Measurements from ENCODE around the gene TSPAN18.

Gene TSPAN18

DNA sequence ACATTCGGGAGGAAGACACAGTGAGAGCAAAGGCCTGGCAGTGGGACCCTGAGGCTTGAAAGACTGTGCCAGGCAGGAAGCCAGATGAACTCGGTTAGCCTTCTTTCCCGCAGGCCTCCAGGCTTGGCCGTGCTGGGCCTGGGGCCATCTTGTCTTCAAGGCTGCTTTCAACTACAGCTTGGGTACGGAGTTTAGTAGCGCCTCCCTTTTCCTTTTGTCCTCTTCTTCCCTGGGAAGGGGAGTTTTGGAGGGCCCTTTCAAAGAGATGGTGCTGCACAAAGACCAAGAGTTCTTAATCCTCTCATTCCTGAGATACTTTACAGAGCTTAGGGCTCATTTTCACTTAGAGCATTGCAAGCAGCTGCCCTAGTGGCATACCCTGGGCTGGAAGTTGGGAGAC lies 136.5 kb downstream of the TSPAN18 start:
- H3K4me3 ChIP-seq (ENCODE audit: low read depth, low read length) = no peak overlapping the region
- DNase-seq (ENCODE audit: low read depth) = no peak
- TF ChIP-seq, protein P1, sequence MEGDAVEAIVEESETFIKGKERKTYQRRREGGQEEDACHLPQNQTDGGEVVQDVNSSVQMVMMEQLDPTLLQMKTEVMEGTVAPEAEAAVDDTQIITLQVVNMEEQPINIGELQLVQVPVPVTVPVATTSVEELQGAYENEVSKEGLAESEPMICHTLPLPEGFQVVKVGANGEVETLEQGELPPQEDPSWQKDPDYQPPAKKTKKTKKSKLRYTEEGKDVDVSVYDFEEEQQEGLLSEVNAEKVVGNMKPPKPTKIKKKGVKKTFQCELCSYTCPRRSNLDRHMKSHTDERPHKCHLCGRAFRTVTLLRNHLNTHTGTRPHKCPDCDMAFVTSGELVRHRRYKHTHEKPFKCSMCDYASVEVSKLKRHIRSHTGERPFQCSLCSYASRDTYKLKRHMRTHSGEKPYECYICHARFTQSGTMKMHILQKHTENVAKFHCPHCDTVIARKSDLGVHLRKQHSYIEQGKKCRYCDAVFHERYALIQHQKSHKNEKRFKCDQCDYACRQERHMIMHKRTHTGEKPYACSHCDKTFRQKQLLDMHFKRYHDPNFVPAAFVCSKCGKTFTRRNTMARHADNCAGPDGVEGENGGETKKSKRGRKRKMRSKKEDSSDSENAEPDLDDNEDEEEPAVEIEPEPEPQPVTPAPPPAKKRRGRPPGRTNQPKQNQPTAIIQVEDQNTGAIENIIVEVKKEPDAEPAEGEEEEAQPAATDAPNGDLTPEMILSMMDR (IDR thresholded peaks at IDR 0.05; ENCODE audit: insufficient read depth, low read depth, low read length, missing control alignments) = no peak

DNA sequence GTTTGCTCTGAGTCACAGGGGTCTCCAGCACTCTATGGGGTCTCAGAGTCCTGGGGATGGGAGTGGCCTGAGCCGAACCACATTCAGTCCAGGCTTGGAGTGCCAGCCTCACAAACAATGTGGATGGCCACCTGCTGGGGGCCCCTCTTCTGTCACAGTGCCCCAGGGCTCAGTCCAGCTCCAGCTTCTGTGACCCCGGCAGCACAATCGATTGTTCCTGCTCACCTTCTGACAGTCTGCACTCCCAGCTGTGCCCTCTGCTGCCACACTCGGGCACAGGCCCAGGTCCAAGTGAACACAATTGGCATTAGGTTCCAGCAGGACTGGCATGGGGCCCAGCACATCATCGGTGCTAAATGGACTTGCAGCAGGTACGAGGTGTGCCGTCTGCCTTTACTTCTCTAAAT lies 139.1 kb downstream of the TSPAN18 start:
- no peak for DNase-seq (ENCODE audit: low read depth)
- TF ChIP-seq, protein P1 (IDR thresholded peaks at IDR 0.05; ENCODE audit: insufficient read depth, low read depth, low read length, missing control alignments) = no peak
- H3K4me3 ChIP-seq (ENCODE audit: low read depth, low read length) = no peak overlapping the region

DNA sequence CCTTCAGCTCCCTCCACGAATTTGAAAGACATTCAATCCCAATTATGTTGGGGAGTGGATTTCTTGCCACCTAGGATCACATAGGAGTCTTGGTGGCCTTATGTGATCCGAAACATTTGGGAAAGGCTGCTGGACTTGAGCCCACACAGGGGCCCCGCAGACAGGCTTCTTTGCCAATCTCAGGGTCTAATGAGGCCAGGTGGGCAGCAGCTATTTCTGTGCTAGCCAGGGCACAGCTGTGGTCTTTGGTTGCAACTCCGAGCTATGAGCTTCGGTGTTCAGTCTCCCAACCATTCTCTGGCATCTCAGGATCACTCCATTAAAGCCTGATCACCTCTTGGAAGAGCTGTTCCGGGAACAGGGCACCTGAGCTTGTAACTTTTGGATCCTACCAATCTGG lies 139.5 kb downstream of the TSPAN18 start:
- TF ChIP-seq, protein P1 (IDR thresholded peaks at IDR 0.05; ENCODE audit: insufficient read depth, low read depth, low read length, missing control alignments) = no peak
- no peak overlapping the region for H3K4me3 ChIP-seq (ENCODE audit: low read depth, low read length)
- DNase-seq (ENCODE audit: low read depth) = no peak

DNA sequence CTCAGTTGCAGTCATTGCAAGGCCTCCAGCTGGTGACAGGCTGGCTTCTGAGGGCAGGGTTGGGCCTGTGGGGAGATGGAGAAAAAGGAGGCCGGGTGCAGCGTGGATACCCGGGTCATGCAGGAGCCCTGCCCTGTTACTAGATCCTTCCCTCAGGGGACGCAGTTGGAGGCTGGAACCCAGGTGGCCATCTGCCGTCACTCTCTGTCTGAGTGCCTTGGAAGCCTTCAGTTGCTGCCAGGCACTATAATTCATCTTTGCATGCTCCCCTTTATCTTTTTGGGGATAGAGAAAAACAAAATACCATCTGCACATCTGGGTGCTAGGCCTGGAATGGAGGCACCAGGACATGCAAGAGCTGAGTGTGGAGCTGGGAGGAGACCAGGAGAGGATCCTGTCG lies 141.3 kb downstream of the TSPAN18 start:
- DNase-seq (ENCODE audit: low read depth) = no peak
- no peak overlapping the region for H3K4me3 ChIP-seq (ENCODE audit: low read depth, low read length)
- TF ChIP-seq, protein P1 (IDR thresholded peaks at IDR 0.05; ENCODE audit: insufficient read depth, low read depth, low read length, missing control alignments) = no peak

DNA sequence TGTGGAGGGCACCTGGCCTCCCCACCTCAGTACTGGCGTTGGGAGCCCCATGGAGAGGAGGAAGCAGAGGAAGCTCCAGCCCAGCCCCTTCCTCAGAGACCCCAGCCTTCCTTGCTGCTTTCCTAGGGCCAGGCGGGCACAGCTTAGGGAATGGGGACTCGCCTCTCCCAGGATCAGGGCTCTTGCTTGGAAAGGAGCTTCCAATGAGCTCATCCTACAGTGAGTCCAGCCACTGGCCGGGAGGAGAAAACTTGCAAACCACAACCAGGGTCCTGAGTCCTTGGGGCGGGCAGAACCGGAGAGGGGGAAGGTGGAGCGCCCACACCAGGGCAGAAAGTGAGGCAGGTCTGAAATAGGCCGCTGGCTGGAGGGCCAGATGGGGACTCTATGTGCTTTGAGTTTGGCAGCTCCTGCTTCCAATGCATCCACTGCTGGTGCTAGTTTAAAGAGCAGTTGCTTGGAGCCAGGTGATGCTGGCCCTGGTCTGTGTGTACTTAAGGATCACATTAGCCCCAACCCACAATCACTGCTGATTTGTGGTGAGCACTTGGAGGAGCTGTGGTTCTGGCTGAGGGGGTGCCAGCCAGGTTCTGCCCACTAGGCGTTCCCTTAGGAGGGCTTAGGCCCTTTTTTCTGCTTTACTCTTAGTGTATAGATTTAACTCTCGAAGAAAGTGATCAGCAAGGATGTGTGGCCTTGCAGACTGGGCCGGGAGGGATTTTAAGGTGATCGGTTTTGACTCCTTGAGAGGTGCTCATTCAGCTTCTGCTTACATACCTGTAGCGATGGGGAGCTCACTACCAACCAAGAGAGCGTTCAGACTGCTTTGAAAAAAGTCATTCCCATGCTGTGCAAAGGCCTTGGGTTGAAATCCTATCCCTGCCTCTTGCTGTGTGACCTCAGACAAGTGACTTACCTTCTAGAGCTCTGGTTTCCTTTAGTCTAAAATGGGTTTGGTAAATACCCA lies 142.0 kb downstream of the TSPAN18 start:
- no peak for DNase-seq (ENCODE audit: low read depth)
- TF ChIP-seq, protein P1 (IDR thresholded peaks at IDR 0.05; ENCODE audit: insufficient read depth, low read depth, low read length, missing control alignments) = no peak
- no peak overlapping the region for H3K4me3 ChIP-seq (ENCODE audit: low read depth, low read length)

DNA sequence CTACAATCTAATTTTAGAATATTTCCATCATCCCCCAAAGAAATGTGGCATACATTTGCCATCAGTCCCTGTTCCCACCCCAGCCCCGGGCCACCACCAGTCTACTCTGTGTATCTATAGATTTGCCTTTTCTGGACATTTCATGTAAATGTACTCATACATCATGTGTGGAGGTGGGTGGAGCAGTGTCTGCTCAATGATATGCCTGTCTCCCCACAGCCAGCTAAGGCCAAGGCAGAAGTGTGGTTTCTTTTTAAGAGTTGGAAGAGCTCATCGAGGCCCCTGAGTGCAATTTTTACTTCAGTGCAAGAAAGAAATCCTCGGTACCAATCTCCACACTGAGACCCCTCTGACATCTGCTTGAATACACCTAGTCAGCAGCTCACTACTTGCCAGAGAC lies 143.4 kb downstream of the TSPAN18 start:
- H3K4me3 ChIP-seq (ENCODE audit: low read depth, low read length) = no peak overlapping the region
- no peak for DNase-seq (ENCODE audit: low read depth)
- TF ChIP-seq, protein P1 (IDR thresholded peaks at IDR 0.05; ENCODE audit: insufficient read depth, low read depth, low read length, missing control alignments) = no peak

Data from GM12865 (cell line).